ENCODE data around the gene NFAM1. TPM values are rescaled to one million over a fixed set of nuclear protein-coding genes. Genes with fewer than 3 reads are reported as not detected.

The NFAM1 gene
- total and polyA plus RNA-seq, 2 experiments from 2014 or later = 0.11 to 0.49 TPM

DNA sequence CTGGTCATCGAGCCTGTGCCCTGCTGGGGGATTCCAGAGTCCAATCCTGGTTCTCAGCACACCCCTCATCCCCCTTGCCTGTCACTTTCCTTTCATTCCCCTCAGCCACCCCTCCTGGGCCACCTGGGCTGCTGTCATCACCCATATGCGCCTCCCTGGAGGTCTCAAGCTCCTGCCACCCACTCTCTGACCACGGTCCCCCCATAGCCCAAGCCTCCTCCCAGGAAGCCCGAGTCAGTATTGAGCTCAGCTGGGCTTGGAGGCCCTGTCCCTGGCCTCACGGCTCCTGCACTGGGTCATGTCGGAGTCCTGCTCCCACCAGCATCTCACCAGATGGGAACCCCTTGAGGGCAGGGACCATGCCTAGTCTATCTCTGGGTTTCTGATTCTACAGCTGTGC, 44.6 kb downstream of the NFAM1 start (continued):
- TF ChIP-seq, protein P1, sequence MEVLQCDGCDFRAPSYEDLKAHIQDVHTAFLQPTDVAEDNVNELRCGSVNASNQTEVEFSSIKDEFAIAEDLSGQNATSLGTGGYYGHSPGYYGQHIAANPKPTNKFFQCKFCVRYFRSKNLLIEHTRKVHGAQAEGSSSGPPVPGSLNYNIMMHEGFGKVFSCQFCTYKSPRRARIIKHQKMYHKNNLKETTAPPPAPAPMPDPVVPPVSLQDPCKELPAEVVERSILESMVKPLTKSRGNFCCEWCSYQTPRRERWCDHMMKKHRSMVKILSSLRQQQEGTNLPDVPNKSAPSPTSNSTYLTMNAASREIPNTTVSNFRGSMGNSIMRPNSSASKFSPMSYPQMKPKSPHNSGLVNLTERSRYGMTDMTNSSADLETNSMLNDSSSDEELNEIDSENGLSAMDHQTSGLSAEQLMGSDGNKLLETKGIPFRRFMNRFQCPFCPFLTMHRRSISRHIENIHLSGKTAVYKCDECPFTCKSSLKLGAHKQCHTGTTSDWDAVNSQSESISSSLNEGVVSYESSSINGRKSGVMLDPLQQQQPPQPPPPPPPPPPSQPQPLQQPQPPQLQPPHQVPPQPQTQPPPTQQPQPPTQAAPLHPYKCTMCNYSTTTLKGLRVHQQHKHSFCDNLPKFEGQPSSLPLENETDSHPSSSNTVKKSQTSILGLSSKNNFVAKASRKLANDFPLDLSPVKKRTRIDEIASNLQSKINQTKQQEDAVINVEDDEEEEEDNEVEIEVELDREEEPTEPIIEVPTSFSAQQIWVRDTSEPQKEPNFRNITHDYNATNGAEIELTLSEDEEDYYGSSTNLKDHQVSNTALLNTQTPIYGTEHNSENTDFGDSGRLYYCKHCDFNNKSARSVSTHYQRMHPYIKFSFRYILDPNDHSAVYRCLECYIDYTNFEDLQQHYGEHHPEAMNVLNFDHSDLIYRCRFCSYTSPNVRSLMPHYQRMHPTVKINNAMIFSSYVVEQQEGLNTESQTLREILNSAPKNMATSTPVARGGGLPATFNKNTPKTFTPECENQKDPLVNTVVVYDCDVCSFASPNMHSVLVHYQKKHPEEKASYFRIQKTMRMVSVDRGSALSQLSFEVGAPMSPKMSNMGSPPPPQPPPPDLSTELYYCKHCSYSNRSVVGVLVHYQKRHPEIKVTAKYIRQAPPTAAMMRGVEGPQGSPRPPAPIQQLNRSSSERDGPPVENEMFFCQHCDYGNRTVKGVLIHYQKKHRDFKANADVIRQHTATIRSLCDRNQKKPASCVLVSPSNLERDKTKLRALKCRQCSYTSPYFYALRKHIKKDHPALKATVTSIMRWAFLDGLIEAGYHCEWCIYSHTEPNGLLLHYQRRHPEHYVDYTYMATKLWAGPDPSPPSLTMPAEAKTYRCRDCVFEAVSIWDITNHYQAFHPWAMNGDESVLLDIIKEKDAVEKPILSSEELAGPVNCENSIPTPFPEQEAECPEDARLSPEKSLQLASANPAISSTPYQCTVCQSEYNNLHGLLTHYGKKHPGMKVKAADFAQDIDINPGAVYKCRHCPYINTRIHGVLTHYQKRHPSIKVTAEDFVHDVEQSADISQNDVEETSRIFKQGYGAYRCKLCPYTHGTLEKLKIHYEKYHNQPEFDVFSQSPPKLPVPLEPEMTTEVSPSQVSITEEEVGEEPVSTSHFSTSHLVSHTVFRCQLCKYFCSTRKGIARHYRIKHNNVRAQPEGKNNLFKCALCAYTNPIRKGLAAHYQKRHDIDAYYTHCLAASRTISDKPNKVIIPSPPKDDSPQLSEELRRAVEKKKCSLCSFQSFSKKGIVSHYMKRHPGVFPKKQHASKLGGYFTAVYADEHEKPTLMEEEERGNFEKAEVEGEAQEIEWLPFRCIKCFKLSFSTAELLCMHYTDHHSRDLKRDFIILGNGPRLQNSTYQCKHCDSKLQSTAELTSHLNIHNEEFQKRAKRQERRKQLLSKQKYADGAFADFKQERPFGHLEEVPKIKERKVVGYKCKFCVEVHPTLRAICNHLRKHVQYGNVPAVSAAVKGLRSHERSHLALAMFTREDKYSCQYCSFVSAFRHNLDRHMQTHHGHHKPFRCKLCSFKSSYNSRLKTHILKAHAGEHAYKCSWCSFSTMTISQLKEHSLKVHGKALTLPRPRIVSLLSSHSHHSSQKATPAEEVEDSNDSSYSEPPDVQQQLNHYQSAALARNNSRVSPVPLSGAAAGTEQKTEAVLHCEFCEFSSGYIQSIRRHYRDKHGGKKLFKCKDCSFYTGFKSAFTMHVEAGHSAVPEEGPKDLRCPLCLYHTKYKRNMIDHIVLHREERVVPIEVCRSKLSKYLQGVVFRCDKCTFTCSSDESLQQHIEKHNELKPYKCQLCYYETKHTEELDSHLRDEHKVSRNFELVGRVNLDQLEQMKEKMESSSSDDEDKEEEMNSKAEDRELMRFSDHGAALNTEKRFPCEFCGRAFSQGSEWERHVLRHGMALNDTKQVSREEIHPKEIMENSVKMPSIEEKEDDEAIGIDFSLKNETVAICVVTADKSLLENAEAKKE (CRISPR knock-in tag; IDR thresholded peaks at IDR 0.05) = no peak
- TF ChIP-seq EZH2 (IDR thresholded peaks at IDR 0.05; ENCODE audit: low read depth, unreplicated experiment) (no peak), ZNF331 (CRISPR knock-in tag; IDR thresholded peaks at IDR 0.05; ENCODE audit: low read depth) (no peak), ZNF114 (CRISPR knock-in tag; IDR thresholded peaks at IDR 0.05) (no peak)
- TF ChIP-seq, protein P2, sequence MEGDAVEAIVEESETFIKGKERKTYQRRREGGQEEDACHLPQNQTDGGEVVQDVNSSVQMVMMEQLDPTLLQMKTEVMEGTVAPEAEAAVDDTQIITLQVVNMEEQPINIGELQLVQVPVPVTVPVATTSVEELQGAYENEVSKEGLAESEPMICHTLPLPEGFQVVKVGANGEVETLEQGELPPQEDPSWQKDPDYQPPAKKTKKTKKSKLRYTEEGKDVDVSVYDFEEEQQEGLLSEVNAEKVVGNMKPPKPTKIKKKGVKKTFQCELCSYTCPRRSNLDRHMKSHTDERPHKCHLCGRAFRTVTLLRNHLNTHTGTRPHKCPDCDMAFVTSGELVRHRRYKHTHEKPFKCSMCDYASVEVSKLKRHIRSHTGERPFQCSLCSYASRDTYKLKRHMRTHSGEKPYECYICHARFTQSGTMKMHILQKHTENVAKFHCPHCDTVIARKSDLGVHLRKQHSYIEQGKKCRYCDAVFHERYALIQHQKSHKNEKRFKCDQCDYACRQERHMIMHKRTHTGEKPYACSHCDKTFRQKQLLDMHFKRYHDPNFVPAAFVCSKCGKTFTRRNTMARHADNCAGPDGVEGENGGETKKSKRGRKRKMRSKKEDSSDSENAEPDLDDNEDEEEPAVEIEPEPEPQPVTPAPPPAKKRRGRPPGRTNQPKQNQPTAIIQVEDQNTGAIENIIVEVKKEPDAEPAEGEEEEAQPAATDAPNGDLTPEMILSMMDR (conservative IDR thresholded peaks at IDR 0.05; ENCODE audit: low read depth in 2 of 2) = no peak

DNA sequence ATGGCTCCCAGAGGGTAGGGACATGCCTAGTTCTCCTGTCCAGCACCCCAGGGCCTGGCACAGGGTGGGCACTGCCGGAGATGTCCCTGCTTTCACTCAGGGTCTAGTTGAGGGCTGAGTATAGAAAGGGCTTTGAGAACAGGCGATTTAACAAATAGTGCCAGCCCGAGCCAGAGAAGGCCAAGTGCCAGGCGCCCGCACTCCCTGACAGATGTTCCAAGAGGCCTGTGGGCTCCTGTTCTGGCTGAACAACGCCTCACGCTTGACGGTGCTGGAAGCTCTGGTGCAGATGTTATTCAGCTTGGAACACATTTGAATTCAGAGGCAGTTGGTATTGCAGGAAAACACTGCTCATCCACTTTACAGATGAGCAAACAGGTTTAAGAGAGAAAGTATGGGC, 46.5 kb downstream of the NFAM1 start:
- H3F3A ChIP-seq (replicated peaks; ENCODE audit: low read depth) = no peaks in the 10 kb centered on the region
- H4K20me1 ChIP-seq (replicated peaks; ENCODE audit: insufficient read depth) = no peaks in the 10 kb centered on the region
- no peaks in the 10 kb centered on the region for H3K9me2 ChIP-seq (ENCODE audit: insufficient read depth)
- Mint-ChIP-seq H3K4me3 (no peak overlapping the region), H3K36me3 (ENCODE audit: low read depth) (no peaks in the 10 kb centered on the region; the same call in 2 of the 3 replicates), H3K27ac (no peak overlapping the region), H3K27me3 (ENCODE audit: insufficient read depth, low read depth, poor library complexity) (peaks cover 21% of the 10 kb centered on the region), H3K4me1 (peaks cover 22% of the 10 kb centered on the region), H3K9me3 (no peaks in the 10 kb centered on the region)
- DNase-seq (ENCODE audit: low spot score) = no peak
- no peaks in the 10 kb centered on the region for H3K27me3 ChIP-seq (ENCODE audit: insufficient read depth)
- no peak overlapping the region for H3K4me2 ChIP-seq
- no peaks in the 10 kb centered on the region for H3K79me2 ChIP-seq (replicated peaks; ENCODE audit: insufficient read depth)
- no peak for ATAC-seq
- no peak overlapping the region for H2AFZ ChIP-seq
- no peak overlapping the region for H3K27ac ChIP-seq (ENCODE audit: low read depth)
- no peaks in the 10 kb centered on the region for H3K36me3 ChIP-seq (ENCODE audit: insufficient read depth)
- H3K4me1 ChIP-seq (ENCODE audit: insufficient read depth) = peaks cover 6% of the 10 kb centered on the region
- H3K4me3 ChIP-seq = no peak overlapping the region
- TF ChIP-seq EZH2 (IDR thresholded peaks at IDR 0.05; ENCODE audit: low read depth, unreplicated experiment) = no peak
- TF ChIP-seq, protein P3, sequence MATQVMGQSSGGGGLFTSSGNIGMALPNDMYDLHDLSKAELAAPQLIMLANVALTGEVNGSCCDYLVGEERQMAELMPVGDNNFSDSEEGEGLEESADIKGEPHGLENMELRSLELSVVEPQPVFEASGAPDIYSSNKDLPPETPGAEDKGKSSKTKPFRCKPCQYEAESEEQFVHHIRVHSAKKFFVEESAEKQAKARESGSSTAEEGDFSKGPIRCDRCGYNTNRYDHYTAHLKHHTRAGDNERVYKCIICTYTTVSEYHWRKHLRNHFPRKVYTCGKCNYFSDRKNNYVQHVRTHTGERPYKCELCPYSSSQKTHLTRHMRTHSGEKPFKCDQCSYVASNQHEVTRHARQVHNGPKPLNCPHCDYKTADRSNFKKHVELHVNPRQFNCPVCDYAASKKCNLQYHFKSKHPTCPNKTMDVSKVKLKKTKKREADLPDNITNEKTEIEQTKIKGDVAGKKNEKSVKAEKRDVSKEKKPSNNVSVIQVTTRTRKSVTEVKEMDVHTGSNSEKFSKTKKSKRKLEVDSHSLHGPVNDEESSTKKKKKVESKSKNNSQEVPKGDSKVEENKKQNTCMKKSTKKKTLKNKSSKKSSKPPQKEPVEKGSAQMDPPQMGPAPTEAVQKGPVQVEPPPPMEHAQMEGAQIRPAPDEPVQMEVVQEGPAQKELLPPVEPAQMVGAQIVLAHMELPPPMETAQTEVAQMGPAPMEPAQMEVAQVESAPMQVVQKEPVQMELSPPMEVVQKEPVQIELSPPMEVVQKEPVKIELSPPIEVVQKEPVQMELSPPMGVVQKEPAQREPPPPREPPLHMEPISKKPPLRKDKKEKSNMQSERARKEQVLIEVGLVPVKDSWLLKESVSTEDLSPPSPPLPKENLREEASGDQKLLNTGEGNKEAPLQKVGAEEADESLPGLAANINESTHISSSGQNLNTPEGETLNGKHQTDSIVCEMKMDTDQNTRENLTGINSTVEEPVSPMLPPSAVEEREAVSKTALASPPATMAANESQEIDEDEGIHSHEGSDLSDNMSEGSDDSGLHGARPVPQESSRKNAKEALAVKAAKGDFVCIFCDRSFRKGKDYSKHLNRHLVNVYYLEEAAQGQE (IDR thresholded peaks at IDR 0.05; ENCODE audit: unreplicated experiment) = no peak
- no peak for TF ChIP-seq STAT1 (IDR thresholded peaks at IDR 0.05; ENCODE audit: unreplicated experiment)

Data from GM23338 (cell line).